Uterus (tissue), 2 donors: ENCODE measurements around the gene FRMD5.

Experiments
- POLR2A ChIP-seq, 2 donors: fragments of 450-650 bp; IDR thresholded peaks; one replicate each; pipeline ENCODE4 v1.6.1; 2016; ENCODE audit warnings: antibody characterized with exemption in 2 of 2, mild to moderate bottlenecking in 1 of 2, moderate library complexity in 1 of 2
- TF ChIP-seq, protein P1 (sequence below), 4 experiments: fragments of 200-600 bp in 2 of 4; fragments of 450-650 bp in 2 of 4; sonication (generic) in 2 of 4; IDR thresholded peaks; one replicate each; pipeline ENCODE4 v1.5.1; 2016 to 2019; ENCODE audit warnings: antibody characterized with exemption in 4 of 4, mild to moderate bottlenecking in 2 of 4, moderate library complexity in 1 of 4

DNA sequence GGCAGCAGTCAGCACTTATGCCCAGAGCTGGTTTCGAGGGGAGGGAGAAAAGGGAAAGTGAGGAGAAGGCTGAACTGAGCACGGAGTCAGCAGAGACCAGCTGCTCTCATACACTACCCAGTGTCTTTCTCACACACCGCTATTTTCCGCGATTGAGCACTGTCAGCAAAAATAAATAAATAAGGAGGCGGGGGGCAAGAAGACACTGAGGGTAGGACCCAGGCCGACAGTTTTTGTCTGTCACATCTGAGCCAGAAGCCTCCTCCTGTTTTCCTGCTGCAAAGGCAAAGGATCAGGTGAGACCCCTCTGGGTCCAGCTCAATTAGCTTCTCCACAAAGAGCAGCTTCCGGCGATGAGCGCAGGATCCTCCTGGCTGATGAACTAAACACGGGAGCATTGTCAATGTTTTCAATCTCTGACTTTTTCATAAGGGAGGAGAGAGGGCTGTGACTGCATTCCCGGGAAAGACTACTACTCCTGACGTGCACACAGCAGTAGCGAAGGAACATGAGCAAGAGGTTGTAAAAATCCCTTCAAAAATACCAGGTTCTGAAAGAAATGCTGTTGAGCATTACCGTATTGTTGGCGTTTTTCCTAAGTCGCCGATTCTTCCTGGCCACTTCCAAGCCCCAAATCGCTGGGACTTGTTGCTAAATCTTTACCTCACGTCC, 1.3 kb downstream of the FRMD5 start:
- TF ChIP-seq, protein P1, sequence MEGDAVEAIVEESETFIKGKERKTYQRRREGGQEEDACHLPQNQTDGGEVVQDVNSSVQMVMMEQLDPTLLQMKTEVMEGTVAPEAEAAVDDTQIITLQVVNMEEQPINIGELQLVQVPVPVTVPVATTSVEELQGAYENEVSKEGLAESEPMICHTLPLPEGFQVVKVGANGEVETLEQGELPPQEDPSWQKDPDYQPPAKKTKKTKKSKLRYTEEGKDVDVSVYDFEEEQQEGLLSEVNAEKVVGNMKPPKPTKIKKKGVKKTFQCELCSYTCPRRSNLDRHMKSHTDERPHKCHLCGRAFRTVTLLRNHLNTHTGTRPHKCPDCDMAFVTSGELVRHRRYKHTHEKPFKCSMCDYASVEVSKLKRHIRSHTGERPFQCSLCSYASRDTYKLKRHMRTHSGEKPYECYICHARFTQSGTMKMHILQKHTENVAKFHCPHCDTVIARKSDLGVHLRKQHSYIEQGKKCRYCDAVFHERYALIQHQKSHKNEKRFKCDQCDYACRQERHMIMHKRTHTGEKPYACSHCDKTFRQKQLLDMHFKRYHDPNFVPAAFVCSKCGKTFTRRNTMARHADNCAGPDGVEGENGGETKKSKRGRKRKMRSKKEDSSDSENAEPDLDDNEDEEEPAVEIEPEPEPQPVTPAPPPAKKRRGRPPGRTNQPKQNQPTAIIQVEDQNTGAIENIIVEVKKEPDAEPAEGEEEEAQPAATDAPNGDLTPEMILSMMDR (IDR thresholded peaks at IDR 0.05) = no peak
- TF ChIP-seq POLR2A (IDR thresholded peaks at IDR 0.05) = no peak
